ENCODE results near the gene NFATC2IP.

DNA sequence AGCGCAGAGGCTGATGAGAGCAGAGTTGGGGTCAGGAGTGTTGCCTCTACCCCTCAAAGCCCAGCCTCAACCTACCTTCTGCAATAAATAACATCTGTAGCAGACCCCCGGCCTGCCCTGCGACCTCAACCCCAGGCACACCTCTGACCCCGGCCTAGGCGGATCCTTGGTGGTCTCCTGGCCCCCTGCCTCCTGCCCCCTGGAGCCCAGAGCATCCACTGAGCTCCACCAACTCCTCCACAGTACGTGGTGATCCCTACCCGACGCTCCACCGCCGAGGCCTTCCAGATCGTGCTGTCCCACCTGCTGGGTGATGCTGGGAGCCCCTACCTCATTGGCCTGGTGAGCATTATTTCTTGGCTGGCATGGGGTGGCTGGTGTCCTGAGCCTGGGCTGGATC, 32.2 kb downstream of the NFATC2IP start:
- TF ChIP-seq, protein P1, sequence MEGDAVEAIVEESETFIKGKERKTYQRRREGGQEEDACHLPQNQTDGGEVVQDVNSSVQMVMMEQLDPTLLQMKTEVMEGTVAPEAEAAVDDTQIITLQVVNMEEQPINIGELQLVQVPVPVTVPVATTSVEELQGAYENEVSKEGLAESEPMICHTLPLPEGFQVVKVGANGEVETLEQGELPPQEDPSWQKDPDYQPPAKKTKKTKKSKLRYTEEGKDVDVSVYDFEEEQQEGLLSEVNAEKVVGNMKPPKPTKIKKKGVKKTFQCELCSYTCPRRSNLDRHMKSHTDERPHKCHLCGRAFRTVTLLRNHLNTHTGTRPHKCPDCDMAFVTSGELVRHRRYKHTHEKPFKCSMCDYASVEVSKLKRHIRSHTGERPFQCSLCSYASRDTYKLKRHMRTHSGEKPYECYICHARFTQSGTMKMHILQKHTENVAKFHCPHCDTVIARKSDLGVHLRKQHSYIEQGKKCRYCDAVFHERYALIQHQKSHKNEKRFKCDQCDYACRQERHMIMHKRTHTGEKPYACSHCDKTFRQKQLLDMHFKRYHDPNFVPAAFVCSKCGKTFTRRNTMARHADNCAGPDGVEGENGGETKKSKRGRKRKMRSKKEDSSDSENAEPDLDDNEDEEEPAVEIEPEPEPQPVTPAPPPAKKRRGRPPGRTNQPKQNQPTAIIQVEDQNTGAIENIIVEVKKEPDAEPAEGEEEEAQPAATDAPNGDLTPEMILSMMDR (IDR thresholded peaks at IDR 0.05; ENCODE audit: low read depth, low read length, missing input control): no peak
- TF ChIP-seq JUND (IDR thresholded peaks at IDR 0.05) (no peak), RAD21 (IDR thresholded peaks at IDR 0.05) (no peak), YY1 (IDR thresholded peaks at IDR 0.05) (no peak), EGR1 (IDR thresholded peaks at IDR 0.05; ENCODE audit: low read depth in 2 of 2) (no peak), TAF1 (conservative IDR thresholded peaks at IDR 0.05) (no peak), NR2F2 (IDR thresholded peaks at IDR 0.05) (no peak)
- TF ChIP-seq, protein P2, sequence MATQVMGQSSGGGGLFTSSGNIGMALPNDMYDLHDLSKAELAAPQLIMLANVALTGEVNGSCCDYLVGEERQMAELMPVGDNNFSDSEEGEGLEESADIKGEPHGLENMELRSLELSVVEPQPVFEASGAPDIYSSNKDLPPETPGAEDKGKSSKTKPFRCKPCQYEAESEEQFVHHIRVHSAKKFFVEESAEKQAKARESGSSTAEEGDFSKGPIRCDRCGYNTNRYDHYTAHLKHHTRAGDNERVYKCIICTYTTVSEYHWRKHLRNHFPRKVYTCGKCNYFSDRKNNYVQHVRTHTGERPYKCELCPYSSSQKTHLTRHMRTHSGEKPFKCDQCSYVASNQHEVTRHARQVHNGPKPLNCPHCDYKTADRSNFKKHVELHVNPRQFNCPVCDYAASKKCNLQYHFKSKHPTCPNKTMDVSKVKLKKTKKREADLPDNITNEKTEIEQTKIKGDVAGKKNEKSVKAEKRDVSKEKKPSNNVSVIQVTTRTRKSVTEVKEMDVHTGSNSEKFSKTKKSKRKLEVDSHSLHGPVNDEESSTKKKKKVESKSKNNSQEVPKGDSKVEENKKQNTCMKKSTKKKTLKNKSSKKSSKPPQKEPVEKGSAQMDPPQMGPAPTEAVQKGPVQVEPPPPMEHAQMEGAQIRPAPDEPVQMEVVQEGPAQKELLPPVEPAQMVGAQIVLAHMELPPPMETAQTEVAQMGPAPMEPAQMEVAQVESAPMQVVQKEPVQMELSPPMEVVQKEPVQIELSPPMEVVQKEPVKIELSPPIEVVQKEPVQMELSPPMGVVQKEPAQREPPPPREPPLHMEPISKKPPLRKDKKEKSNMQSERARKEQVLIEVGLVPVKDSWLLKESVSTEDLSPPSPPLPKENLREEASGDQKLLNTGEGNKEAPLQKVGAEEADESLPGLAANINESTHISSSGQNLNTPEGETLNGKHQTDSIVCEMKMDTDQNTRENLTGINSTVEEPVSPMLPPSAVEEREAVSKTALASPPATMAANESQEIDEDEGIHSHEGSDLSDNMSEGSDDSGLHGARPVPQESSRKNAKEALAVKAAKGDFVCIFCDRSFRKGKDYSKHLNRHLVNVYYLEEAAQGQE (IDR thresholded peaks at IDR 0.05): no peak
- TF ChIP-seq, protein P3, sequence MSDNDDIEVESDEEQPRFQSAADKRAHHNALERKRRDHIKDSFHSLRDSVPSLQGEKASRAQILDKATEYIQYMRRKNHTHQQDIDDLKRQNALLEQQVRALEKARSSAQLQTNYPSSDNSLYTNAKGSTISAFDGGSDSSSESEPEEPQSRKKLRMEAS (IDR thresholded peaks at IDR 0.05): no peak
- TF ChIP-seq, protein P4, sequence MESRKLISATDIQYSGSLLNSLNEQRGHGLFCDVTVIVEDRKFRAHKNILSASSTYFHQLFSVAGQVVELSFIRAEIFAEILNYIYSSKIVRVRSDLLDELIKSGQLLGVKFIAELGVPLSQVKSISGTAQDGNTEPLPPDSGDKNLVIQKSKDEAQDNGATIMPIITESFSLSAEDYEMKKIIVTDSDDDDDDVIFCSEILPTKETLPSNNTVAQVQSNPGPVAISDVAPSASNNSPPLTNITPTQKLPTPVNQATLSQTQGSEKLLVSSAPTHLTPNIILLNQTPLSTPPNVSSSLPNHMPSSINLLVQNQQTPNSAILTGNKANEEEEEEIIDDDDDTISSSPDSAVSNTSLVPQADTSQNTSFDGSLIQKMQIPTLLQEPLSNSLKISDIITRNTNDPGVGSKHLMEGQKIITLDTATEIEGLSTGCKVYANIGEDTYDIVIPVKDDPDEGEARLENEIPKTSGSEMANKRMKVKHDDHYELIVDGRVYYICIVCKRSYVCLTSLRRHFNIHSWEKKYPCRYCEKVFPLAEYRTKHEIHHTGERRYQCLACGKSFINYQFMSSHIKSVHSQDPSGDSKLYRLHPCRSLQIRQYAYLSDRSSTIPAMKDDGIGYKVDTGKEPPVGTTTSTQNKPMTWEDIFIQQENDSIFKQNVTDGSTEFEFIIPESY (IDR thresholded peaks at IDR 0.05): no peak

All from liver (tissue), 3 donors.